Lower leg skin (tissue), 4 donors: ENCODE results near the gene DPYD. TPM values are rescaled to one million over a fixed set of nuclear protein-coding genes. Genes with fewer than 3 reads are reported as not detected.

Experiments
- DNase-seq, 2 donors: peaks; one replicate each; pipeline ENCODE4 v3.0.0-alpha.2; 2019; ENCODE audit warnings: low spot score in 2 of 2
- H3K4me3 ChIP-seq: fragments of 200-600 bp; sonication (generic); 2 replicates; pipeline ENCODE4 v1.5.1; 2017; ENCODE audit warnings: mild to moderate bottlenecking, low read depth; ENCODE audit not compliant: poor library complexity, severe bottlenecking
- CTCF ChIP-seq, 3 donors: fragments of 450-650 bp; IDR thresholded peaks; one replicate each; pipeline ENCODE4 v1.5.1; 2016; ENCODE audit warnings: antibody characterized with exemption in 3 of 3, mild to moderate bottlenecking in 3 of 3, moderate library complexity in 2 of 3
- POLR2A ChIP-seq, 2 donors: fragments of 450-650 bp; IDR thresholded peaks; one replicate each; pipeline ENCODE4 v1.6.1; 2016 to 2017; ENCODE audit warnings: antibody characterized with exemption in 2 of 2, mild to moderate bottlenecking in 1 of 2, moderate library complexity in 1 of 2
- WGBS, 2 donors: methylation state at CpG; one replicate each; pipeline ENCODE4 v1.1.5; 2018; 5-methylcytosine and 5-hydroxymethylcytosine counted together
- intact Hi-C: fragments of 100-400 bp; cut with DNase I; formaldehyde crosslinking; loops from one replicate; pipeline ENCODE4 v1.15.0; 2023; ENCODE audit warnings: low total_unique reads
- total RNA-seq, 4 donors: library from RNA; depleted of rRNA; stranded (reverse); fragments of >200 nt; gene quantifications; one replicate each; pipeline ENCODE4 v1.1.0, GENCODE V29; 2016

DPYD gene
- total RNA-seq, 4 donors from 2014 or later, result 10.6 to 16.1 (median 14.6) TPM

- H3K4me3 ChIP-seq, result no peak overlapping the region
- DNase-seq, result no peak
- intact Hi-C loops, result no loop called here
- WGBS, 2 donors, result 79 to 81% methylated on average over 2 of the region's 2 CpGs
- TF ChIP-seq CTCF (IDR thresholded peaks at IDR 0.05) (no peak), POLR2A (IDR thresholded peaks at IDR 0.05) (no peak)
Observed at GRCh38 chr1:97307151-97307550, 613.7 kb downstream of the DPYD start.

GRCh38 chr1:97306504-97306903 is 614.3 kb downstream of the DPYD start:
- DNase-seq, result no peak
- TF ChIP-seq CTCF (IDR thresholded peaks at IDR 0.05) (no peak), POLR2A (IDR thresholded peaks at IDR 0.05) (no peak)
- intact Hi-C loops, result no loop called here
- no peak overlapping the region for H3K4me3 ChIP-seq

- no peak overlapping the region for H3K4me3 ChIP-seq
- WGBS, 2 donors, result 73 to 90% methylated on average over 2 of the region's 2 CpGs
- no peak for DNase-seq
- intact Hi-C loops, result no loop called here
- TF ChIP-seq POLR2A (IDR thresholded peaks at IDR 0.05) (no peak), CTCF (IDR thresholded peaks at IDR 0.05) (no peak)
Observed at GRCh38 chr1:97304366-97304765, 616.5 kb downstream of the DPYD start.

- TF ChIP-seq POLR2A (IDR thresholded peaks at IDR 0.05) (no peak), CTCF (IDR thresholded peaks at IDR 0.05) (no peak)
- intact Hi-C loops, result no loop called here
- H3K4me3 ChIP-seq, result no peak overlapping the region
- 83 to 93% methylated on average over 1 of the region's 1 CpG for WGBS, 2 donors
- DNase-seq, result no peak
Observed at GRCh38 chr1:97298966-97299365, 621.9 kb downstream of the DPYD start.

GRCh38 chr1:97297611-97298010 is 623.2 kb downstream of the DPYD start:
- intact Hi-C loops, result no loop called here
- no peak overlapping the region for H3K4me3 ChIP-seq
- TF ChIP-seq CTCF (IDR thresholded peaks at IDR 0.05), result no peak
- no peak for TF ChIP-seq POLR2A (IDR thresholded peaks at IDR 0.05)
- no peak for DNase-seq
- 70 to 74% methylated on average over 2 of the region's 2 CpGs for WGBS, 2 donors

GRCh38 chr1:97281962-97282361 is 638.9 kb downstream of the DPYD start:
- no peak for DNase-seq
- H3K4me3 ChIP-seq, result no peak overlapping the region
- WGBS, 2 donors, result 93 to 94% methylated on average over 1 of the region's 1 CpG
- intact Hi-C loops, result loop anchor here (5.0 kb wide), 1 partner anchor 1095 kb away; no protein-coding TSS in a partner anchor
- TF ChIP-seq POLR2A (IDR thresholded peaks at IDR 0.05), result no peak
- TF ChIP-seq CTCF (IDR thresholded peaks at IDR 0.05), result no peak
